Lung (tissue), 12 donors: ENCODE results near the gene COL17A1. TPM values are rescaled to one million over a fixed set of nuclear protein-coding genes. Genes with fewer than 3 reads are reported as not detected.

Experiments used
- ATAC-seq: fragments of 200-7000 bp; cut with Tn5 transposase; one replicate; pipeline ENCODE4 v1.9.1; 2020; ENCODE audit warnings: moderate number of reproducible peaks; ENCODE audit not compliant: insufficient read depth, low FRiP score
- DNase-seq, 3 donors: peaks; one replicate each; pipeline ENCODE4 v3.0.0-alpha.2; 2013 to 2017
- H3K27ac ChIP-seq, 2 donors: one replicate each; pipeline ENCODE4 v1.5.1; 2013; ENCODE audit warnings: mild to moderate bottlenecking in 2 of 2, moderate library complexity in 2 of 2, control low read depth in 1 of 2, inconsistent platforms in 1 of 2, low read depth in 1 of 2, low read length in 1 of 2
- H3K27me3 ChIP-seq, 3 donors: one replicate each; pipeline ENCODE4 v1.5.1; 2013; ENCODE audit warnings: low read length in 2 of 3; ENCODE audit not compliant: control insufficient read depth in 3 of 3, insufficient read depth in 3 of 3
- H3K36me3 ChIP-seq, 4 donors: one replicate each; pipeline ENCODE4 v1.5.1; 2013; ENCODE audit warnings: low read length in 4 of 4, mild to moderate bottlenecking in 1 of 4, moderate library complexity in 1 of 4; ENCODE audit not compliant: control insufficient read depth in 4 of 4, insufficient read depth in 4 of 4
- H3K4me1 ChIP-seq, 5 donors: one replicate each; pipeline ENCODE4 v1.5.1; 2013; ENCODE audit warnings: low read length in 5 of 5, mild to moderate bottlenecking in 2 of 5, moderate library complexity in 1 of 5; ENCODE audit not compliant: control insufficient read depth in 5 of 5, insufficient read depth in 5 of 5
- H3K4me3 ChIP-seq: one replicate; pipeline ENCODE4 v1.5.1; 2013; ENCODE audit warnings: mild to moderate bottlenecking, control low read depth, moderate library complexity
- H3K9ac ChIP-seq, 2 donors: one replicate each; pipeline ENCODE4 v1.5.1; 2013; ENCODE audit warnings: low read length in 2 of 2, control low read depth in 1 of 2; ENCODE audit not compliant: insufficient read depth in 1 of 2
- H3K9me3 ChIP-seq, 4 donors: one replicate each; pipeline ENCODE4 v1.5.1; 2013; ENCODE audit warnings: low read length in 3 of 4, mild to moderate bottlenecking in 1 of 4, moderate library complexity in 1 of 4; ENCODE audit not compliant: control insufficient read depth in 4 of 4, insufficient read depth in 3 of 4
- WGBS, 2 donors: extraction: QIAGEN DNeasy Blood & Tissue Kit; methylation state at CpG; one replicate each; pipeline ENCODE4 v1.1.7; 2013; 5-methylcytosine and 5-hydroxymethylcytosine counted together
- polyA plus RNA-seq, 2 donors: library from polyadenylated mRNA; stranded (reverse); fragments of 200-250 nt; gene quantifications; one replicate each; pipeline ENCODE4 v1.2.1, GENCODE V29; 2013
- total RNA-seq, 2 donors: library from RNA; depleted of rRNA in 1 of 2; stranded (reverse); fragments of >200 nt in 1 of 2; gene quantifications; one replicate each; pipeline ENCODE4 v1.2.1, GENCODE V29; 2014 to 2021
- TF ChIP-seq, protein P1 (sequence below): IDR thresholded peaks from 2 replicates; pipeline ENCODE4 v1.5.1; 2012; ENCODE audit warnings: mild to moderate bottlenecking; ENCODE audit errors: control extremely low read depth, extremely low read depth
- donor health status: control.
- donor health status: control.
- donor health status: Bipolar disorder and iron deficiency.
- donor health status: healthy.
- donor health status: DM: yes; HTN: yes; CAD: no.

COL17A1 gene
- total and polyA plus RNA-seq, 4 donors = 0.92 to 2.5 (median 2.2) TPM

GRCh38 chr10:104040862-104041789, 44.6 kb downstream of the COL17A1 start:
- Histone ChIP-seq H3K9ac (no peak overlapping the region), H3K4me1 (no peaks in the 10 kb centered on the region), H3K9me3 (no peaks in the 10 kb centered on the region), H3K27ac (no peak overlapping the region), H3K36me3 (no peaks in the 10 kb centered on the region), H3K4me3 (no peak overlapping the region), H3K27me3 (no peaks in the 10 kb centered on the region)
- DNase-seq (no peak), ATAC-seq (no peak)
- TF ChIP-seq, protein P1, sequence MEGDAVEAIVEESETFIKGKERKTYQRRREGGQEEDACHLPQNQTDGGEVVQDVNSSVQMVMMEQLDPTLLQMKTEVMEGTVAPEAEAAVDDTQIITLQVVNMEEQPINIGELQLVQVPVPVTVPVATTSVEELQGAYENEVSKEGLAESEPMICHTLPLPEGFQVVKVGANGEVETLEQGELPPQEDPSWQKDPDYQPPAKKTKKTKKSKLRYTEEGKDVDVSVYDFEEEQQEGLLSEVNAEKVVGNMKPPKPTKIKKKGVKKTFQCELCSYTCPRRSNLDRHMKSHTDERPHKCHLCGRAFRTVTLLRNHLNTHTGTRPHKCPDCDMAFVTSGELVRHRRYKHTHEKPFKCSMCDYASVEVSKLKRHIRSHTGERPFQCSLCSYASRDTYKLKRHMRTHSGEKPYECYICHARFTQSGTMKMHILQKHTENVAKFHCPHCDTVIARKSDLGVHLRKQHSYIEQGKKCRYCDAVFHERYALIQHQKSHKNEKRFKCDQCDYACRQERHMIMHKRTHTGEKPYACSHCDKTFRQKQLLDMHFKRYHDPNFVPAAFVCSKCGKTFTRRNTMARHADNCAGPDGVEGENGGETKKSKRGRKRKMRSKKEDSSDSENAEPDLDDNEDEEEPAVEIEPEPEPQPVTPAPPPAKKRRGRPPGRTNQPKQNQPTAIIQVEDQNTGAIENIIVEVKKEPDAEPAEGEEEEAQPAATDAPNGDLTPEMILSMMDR = no peak
- 83 to 88% methylated on average over 9 of the region's 9 CpGs for WGBS, 2 donors

- 81 to 83% methylated on average over 6 of the region's 6 CpGs for WGBS, 2 donors
- TF ChIP-seq, protein P1 = no peak
- Histone ChIP-seq H3K36me3 (no peaks in the 10 kb centered on the region), H3K9ac (no peak overlapping the region), H3K27ac (no peak overlapping the region), H3K27me3 (no peaks in the 10 kb centered on the region), H3K9me3 (no peaks in the 10 kb centered on the region), H3K4me3 (no peak overlapping the region), H3K4me1 (no peaks in the 10 kb centered on the region)
- DNase-seq (no peak), ATAC-seq (no peak)
These were observed 45.3 kb downstream of the COL17A1 start for GRCh38 chr10:104040382-104040781.

DNA sequence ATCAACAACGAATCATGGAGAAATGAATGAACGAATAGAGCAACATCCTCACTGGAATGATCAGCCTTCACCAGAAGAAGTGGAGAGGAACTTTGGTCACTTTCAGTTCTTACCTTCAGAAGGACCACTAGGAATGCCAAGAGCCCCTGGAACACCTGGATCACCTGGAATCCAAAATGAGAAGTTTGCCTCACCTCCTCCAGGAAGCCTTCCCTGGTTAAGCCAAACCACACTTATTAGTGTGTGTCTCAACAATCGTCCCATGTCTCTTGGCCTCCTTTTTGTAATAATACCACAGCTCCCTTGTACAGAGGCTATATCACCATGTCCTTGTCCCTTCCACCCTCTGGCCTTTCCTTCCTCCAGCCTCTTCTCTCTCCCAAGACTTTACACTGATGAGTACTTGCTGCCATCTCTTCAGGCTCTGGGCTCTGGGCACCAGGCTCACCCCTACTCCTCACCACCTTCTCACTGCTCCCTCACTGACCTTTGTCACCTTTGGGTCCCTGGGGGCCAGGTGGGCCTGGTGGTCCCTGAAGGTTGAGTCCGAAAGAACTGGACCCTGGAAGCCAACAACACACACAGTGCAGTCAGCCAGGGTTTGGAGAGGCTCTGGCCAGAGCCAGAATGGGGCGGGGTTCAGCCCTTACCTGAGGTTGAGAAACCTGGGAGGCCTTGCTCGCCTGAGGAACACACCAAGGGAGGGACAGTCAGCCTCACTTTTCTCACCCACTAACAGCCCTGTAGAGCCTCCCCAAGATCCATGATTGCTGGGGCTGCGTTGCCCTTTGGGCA, 46.5 kb downstream of the COL17A1 start:
- DNase-seq (no peak), ATAC-seq (no peak)
- WGBS, 2 donors = 88% methylated on average over 7 of the region's 7 CpGs

More for the DNA sequence above, 46.5 kb downstream of the COL17A1 start:
- TF ChIP-seq, protein P1 = no peak
- Histone ChIP-seq H3K9me3 (no peaks in the 10 kb centered on the region), H3K36me3 (peaks cover 0 to under 1% (median 0%) of the 10 kb centered on the region in 4 donors), H3K9ac (no peak overlapping the region), H3K27me3 (no peaks in the 10 kb centered on the region), H3K4me1 (no peaks in the 10 kb centered on the region), H3K4me3 (no peak overlapping the region), H3K27ac (no peak overlapping the region)
